ENCODE data around the gene ADAMTS17.

- no peak for TF ChIP-seq CTCF (conservative IDR thresholded peaks at IDR 0.05)
- TF ChIP-seq ZFX (IDR thresholded peaks at IDR 0.05), result no peak
Observed at GRCh38 chr15:100242989-100243388, 98.8 kb downstream of the ADAMTS17 start.
